ENCODE data around the gene ARHGAP11A.
A peak's percentile ranks its signal among the peaks of the same experiment; 100 is the strongest.
"Not testable (repeated sequence)": the region's sequence is repeated elsewhere in the genome, so short reads cannot be mapped to it uniquely, and the experiment has no call there.

ARHGAP11A gene
- long read RNA-seq, donor 1 = 0 reads
- long read RNA-seq, donor 2, partial matches to known transcripts = 0 of 3 reads
- long read RNA-seq, donor 2, other reads (novel, unspliced or antisense) = 0 of 3 reads
- long read RNA-seq, donor 3, full-length matches to known transcripts = 1 of 1 reads
- long read RNA-seq, donor 3, partial matches to known transcripts = 0 of 1 reads
- long read RNA-seq, donor 3, other reads (novel, unspliced or antisense) = 0 of 1 reads
- long read RNA-seq, donor 4, full-length matches to known transcripts = 2 of 8 reads
- long read RNA-seq, donor 4, partial matches to known transcripts = 6 of 8 reads
- long read RNA-seq, donor 4, other reads (novel, unspliced or antisense) = 0 of 8 reads
- long read RNA-seq, donor 5, full-length matches to known transcripts = 5 of 10 reads
- long read RNA-seq, donor 5, partial matches to known transcripts = 5 of 10 reads
- long read RNA-seq, donor 5, other reads (novel, unspliced or antisense) = 0 of 10 reads
- long read RNA-seq, donor 6, full-length matches to known transcripts = 1 of 1 reads
- long read RNA-seq, donor 6, partial matches to known transcripts = 0 of 1 reads
- long read RNA-seq, donor 6, other reads (novel, unspliced or antisense) = 0 of 1 reads
- long read RNA-seq, donor 7 = 0 reads
- long read RNA-seq, donor 8, full-length matches to known transcripts = 1 of 1 reads
- long read RNA-seq, donor 8, partial matches to known transcripts = 0 of 1 reads
- long read RNA-seq, donor 8, other reads (novel, unspliced or antisense) = 0 of 1 reads

GRCh38 chr15:32615051-32615870 lies at the start of gene ARHGAP11A:
Gene ARHGAP11A (plus strand): TSS chr15:32615504. CDS start chr15:32616212, 708 bp downstream.
- DNase-seq = peak; percentile 91

DNA sequence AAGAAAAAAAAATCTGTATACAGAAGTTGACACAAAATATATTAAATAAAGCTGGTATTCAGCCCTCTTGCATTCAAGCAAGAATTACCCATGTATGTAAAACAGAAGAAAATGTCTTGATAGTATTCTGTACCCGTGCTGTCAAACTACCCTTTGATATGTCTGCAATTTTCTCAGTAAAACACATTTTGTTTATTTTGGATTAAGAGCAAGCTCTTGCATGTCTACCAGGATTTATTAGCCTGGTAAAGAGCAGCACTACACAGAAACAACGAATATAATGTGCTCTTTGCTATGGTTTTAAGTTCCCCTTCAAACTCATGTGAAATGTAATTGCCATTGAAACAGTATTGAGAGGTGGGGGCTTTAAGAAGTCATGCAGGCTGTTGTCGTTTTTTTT lies 46.3 kb upstream of the ARHGAP11A start:
- DNase-seq = not testable (repeated sequence)

GRCh38 chr15:32578482-32578881 lies 36.8 kb upstream of the ARHGAP11A start:
- DNase-seq = not testable (repeated sequence)

DNA sequence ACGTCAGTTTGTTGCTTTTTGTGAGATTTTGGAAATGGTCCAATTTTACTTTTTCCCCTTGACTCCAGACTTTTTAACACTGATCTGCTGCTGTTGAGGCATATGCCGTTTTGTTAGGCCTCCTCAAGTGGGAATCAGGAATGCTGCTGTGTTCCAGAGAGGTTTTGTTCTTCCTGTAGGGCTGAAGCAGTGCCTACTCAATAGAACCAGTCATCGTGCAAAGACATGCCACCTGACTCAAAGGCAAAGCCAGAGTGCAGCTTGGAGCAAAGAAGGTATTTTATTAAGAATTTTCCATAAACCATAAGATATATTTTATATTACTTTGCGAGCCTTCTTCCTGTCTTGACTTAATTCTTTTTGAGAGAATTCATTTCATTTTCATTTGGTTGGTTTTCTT lies 29.5 kb upstream of the ARHGAP11A start:
- DNase-seq = not testable (repeated sequence)

- not testable (repeated sequence) for DNase-seq
These were observed 22.2 kb upstream of the ARHGAP11A start, which contains the start of gene GOLGA8N for GRCh38 chr15:32593151-32593550. Gene GOLGA8N (plus strand): TSS chr15:32593456.

- not testable (repeated sequence) for DNase-seq
These were observed 5.8 kb upstream of the ARHGAP11A start for GRCh38 chr15:32609518-32609917.

GRCh38 chr15:32610719-32611118 lies 4.6 kb upstream of the ARHGAP11A start:
- peak; percentile 15 for DNase-seq

DNA sequence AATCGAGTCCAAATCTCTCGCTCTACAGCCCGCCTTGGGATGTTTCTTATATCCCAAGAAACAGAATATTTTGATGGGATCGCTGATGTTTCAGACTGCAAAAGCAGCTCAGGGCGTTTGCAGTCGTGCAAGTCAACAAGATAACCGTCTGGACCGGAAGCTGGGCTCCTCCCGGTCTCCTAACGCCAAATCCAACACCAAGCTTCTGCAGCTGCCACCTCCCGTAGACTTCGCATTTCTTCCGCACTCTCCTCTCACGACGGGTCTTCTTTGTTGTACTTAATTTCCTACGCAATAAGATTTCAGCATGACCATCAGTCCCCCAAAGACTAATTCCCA lies 623 bp upstream of the ARHGAP11A start:
- not testable (repeated sequence) for DNase-seq

DNA sequence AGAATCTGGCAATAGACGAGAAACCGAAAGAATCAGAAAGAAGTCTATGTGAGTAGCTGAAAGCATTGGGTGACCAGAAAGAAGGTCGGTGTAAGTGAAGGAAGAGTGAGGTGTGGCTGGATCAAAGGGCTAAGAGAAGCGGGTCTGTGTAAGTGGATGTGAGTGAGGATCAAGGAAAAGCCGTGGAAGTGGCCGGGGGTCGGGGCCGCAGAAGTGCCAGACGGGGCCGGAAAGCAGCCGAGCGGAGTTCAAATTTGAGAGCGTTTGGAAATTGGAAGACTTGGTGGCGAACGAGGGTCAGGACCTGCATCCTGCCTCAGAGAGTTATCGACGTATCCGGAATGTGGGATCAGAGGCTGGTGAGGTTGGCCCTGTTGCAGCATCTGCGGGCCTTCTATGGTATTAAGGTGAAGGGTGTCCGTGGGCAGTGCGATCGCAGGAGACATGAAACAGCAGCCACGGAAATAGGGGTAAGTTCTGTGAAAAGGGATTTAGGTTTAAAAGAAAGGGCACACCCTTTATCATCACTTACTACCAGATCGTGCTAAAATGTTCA lies 645 bp downstream of the ARHGAP11A start:
- peak; percentile 66 for DNase-seq

GRCh38 chr15:32636410-32636809 lies 21.1 kb downstream of the ARHGAP11A start:
- no peak for DNase-seq

DNA sequence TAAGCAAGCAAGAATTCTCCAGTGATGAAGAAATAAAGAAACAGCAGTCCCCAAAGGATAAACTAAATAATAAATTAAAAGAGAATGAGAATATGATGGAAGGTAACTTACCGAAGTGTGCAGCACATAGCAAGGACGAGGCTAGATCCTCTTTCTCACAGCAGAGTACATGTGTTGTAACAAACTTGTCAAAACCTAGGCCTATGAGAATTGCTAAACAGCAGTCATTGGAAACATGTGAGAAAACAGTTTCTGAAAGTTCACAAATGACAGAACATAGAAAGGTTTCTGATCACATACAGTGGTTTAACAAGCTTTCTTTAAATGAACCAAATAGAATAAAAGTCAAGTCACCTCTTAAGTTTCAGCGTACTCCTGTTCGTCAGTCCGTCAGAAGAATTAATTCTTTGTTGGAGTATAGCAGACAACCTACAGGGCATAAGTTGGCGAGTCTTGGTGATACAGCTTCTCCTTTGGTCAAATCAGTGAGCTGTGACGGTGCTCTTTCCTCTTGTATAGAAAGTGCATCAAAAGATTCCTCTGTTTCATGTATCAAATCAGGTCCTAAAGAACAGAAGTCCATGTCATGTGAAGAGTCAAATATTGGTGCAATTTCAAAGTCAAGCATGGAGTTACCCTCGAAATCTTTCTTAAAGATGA lies 21.7 kb downstream of the ARHGAP11A start:
- no peak for DNase-seq

DNA sequence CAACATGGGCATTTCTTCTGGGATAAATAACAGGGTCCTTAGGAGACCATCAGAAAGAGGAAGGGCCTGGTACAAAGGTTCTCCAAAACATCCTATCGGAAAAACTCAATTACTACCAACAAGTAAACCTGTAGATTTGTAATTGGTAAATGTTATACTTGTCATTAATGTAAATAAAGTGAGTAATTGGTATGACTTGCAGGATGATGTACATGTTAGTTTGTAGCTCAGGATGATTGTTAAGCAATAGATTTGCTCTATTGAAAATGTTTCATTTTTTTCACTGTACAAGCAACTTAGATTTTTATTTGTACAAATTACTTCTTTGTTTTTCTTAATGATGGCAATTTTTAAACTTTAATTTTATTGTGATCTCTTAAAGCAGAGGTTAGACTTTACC lies 22.4 kb downstream of the ARHGAP11A start:
- no peak for DNase-seq

DNA sequence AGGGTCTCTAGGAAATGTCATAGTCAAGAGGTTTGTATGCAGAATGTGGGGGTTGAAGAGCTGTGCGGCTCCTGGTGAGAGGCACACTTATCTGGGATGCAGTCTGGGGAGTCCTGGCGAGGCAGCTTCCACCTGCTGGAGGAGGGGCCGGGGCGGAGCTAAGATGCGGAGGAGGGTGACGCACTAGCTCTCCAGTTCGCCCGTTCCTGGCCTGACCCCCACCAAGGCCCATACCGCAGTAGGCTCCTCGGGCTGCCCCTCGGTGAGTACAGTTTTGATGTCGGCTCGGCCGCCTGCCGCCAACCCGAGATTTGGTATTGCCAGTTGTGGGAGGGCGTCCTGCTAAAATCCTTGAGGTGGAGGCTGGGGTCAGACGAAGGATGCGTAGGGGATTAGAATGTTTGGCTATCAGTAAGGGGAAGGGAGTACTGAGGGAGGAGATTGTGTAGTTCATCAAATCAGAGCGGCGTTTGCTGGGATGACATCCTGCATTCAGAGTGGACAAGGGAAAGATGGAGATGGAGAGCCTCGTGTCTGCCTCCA lies 26.3 kb downstream of the ARHGAP11A start, which contains the start of gene SCG5:
Gene SCG5, plus strand, starts transcription at position 194 of the 543 bp plus-strand sequence. CDS start 1,883 bp downstream, outside the sequence.
- peak; percentile 71 for DNase-seq

- no peak for DNase-seq
These were observed 27.5 kb downstream of the ARHGAP11A start for GRCh38 chr15:32642667-32643435.

- DNase-seq = no peak
These were observed 28.7 kb downstream of the ARHGAP11A start for GRCh38 chr15:32643907-32644445.

GRCh38 chr15:32646291-32646690 lies 31.0 kb downstream of the ARHGAP11A start:
- DNase-seq = no peak

GRCh38 chr15:32649342-32649741 lies 34.0 kb downstream of the ARHGAP11A start:
- DNase-seq = no peak

DNA sequence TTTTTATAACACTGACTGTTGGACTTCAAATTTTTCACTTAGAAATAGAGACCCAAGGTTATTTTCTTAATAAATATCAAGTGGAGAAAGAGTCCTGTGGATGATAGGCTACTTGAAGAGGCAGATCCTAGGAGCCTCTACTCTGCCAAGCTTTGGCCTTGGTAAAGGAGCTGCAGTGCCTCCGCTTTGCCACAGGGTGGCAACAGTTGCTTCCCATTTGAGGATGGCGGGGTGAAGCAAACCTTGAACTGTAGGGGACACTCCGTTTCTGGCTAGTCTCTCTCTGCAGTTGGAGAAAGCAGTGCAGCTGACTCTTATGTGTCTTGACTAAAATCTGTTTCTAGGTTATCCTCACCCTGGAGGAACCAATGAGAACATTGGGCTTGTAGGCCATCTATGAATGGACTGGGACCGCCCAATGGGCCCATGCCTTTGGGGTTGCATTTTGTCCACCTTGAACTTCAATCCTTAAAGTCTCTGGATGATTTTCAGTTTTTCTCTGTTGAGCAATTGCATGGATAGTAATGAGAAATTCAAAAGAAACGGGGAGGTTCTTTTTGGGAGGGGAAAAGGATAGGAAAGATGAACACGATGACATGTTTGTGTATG lies 36.0 kb downstream of the ARHGAP11A start:
- no peak for DNase-seq

DNA sequence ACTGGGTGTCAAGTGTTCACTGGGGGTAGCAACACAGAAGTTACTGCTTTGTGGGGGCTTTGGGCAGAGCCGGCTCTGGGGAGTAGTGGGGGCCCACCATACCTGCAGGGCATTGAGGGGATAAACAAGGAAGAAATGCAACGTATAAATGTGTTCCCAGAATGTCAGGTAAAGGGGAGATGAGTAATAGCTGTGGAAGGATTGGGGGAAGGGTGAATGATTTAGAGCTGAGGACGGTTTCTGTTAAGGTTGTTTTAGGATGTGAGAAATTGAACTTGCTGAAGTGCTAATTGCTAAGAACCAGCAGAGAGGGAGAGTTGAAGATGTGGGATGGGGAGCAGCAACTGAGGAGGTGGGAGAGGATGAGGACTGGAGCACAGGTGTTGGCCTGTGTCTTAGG lies 36.9 kb downstream of the ARHGAP11A start:
- DNase-seq = no peak

- DNase-seq = no peak
These were observed 40.8 kb downstream of the ARHGAP11A start for GRCh38 chr15:32656091-32656490.

Data from right kidney (tissue), 9 donors.